NCI-H2196 (cell line): ENCODE measurements around the gene XPNPEP2.

Source experiments
- DNase-seq: peaks from one replicate; lab custom pipeline; 2025; ENCODE audit not compliant: unreplicated experiment; lab: John Stamatoyannopoulos, UW

XPNPEP2 gene

GRCh38 chrX:129748305-129748704 is 9.5 kb downstream of the XPNPEP2 start:
- DNase-seq, result no peak

- no peak for DNase-seq
Observed at GRCh38 chrX:129749069-129749468, 10.3 kb downstream of the XPNPEP2 start.

GRCh38 chrX:129750971-129751370 is 12.2 kb downstream of the XPNPEP2 start:
- DNase-seq, result no peak

- no peak for DNase-seq
Observed at GRCh38 chrX:129754056-129755024, 15.6 kb downstream of the XPNPEP2 start.

GRCh38 chrX:129755779-129756650 is 17.2 kb downstream of the XPNPEP2 start:
- no peak for DNase-seq

- no peak for DNase-seq
Observed at GRCh38 chrX:129759576-129760061, 20.8 kb downstream of the XPNPEP2 start.

- no peak for DNase-seq
Observed at GRCh38 chrX:129760155-129760554, 21.4 kb downstream of the XPNPEP2 start.

- no peak for DNase-seq
Observed at GRCh38 chrX:129760981-129761380, 22.2 kb downstream of the XPNPEP2 start.

- DNase-seq, result no peak
Observed at GRCh38 chrX:129761596-129761995, 22.8 kb downstream of the XPNPEP2 start.

GRCh38 chrX:129762448-129762847 is 23.7 kb downstream of the XPNPEP2 start:
- DNase-seq, result no peak

- no peak for DNase-seq
Observed at GRCh38 chrX:129763666-129764065, 24.9 kb downstream of the XPNPEP2 start.

- DNase-seq, result no peak
Observed at GRCh38 chrX:129768186-129768585, 29.4 kb downstream of the XPNPEP2 start.

GRCh38 chrX:129768586-129769466 is 30.0 kb downstream of the XPNPEP2 start:
- no peak for DNase-seq

GRCh38 chrX:129769467-129770154 is 30.8 kb downstream of the XPNPEP2 start:
- DNase-seq, result no peak

- DNase-seq, result no peak
Observed at GRCh38 chrX:129771266-129771995, 32.7 kb downstream of the XPNPEP2 start.

GRCh38 chrX:129772796-129773431 is 34.1 kb downstream of the XPNPEP2 start:
- no peak for DNase-seq

GRCh38 chrX:129773649-129774458 is 35.1 kb downstream of the XPNPEP2 start:
- DNase-seq, result no peak
